Mammary epithelial cell (primary cell): Measurements from ENCODE around the gene TMEM233.

ENCODE experiments used
- CTCF ChIP-seq, 2 donors: IDR thresholded peaks in 1 of 2; conservative IDR thresholded peaks in 1 of 2; 2 replicates each; pipeline ENCODE4 v1.5.1; 2011 to 2012; ENCODE audit warnings: inconsistent platforms in 2 of 2, low read length in 2 of 2, mild to moderate bottlenecking in 2 of 2, control low read depth in 1 of 2, low read depth in 1 of 2; ENCODE audit not compliant: insufficient read depth in 1 of 2; ENCODE audit errors: extremely low read depth in 1 of 2
- EZH2 ChIP-seq: IDR thresholded peaks from 2 replicates; pipeline ENCODE4 v1.6.1; 2012; ENCODE audit warnings: low read length, inconsistent platforms, borderline replicate concordance

- TF ChIP-seq CTCF (conservative IDR thresholded peaks at IDR 0.05 in 1 of 2, IDR thresholded peaks at IDR 0.05 in 1 of 2; ENCODE audit: extremely low read depth in 1 of 2, insufficient read depth in 1 of 2, low read depth in 1 of 2, low read length in 2 of 2) (no peak), EZH2 (no peak)
These were observed 73.5 kb downstream of the TMEM233 start for GRCh38 chr12:119666900-119667576.
